GM12874 (cell line): ENCODE data around the gene SH2D6.

Experiments
- TF ChIP-seq, protein P1 (sequence below): IDR thresholded peaks from 2 replicates; pipeline ENCODE4 v1.5.1; 2011; ENCODE audit warnings: low read depth, mild to moderate bottlenecking, control low read depth, low read length, moderate library complexity; ENCODE audit not compliant: insufficient read depth

SH2D6 gene

DNA sequence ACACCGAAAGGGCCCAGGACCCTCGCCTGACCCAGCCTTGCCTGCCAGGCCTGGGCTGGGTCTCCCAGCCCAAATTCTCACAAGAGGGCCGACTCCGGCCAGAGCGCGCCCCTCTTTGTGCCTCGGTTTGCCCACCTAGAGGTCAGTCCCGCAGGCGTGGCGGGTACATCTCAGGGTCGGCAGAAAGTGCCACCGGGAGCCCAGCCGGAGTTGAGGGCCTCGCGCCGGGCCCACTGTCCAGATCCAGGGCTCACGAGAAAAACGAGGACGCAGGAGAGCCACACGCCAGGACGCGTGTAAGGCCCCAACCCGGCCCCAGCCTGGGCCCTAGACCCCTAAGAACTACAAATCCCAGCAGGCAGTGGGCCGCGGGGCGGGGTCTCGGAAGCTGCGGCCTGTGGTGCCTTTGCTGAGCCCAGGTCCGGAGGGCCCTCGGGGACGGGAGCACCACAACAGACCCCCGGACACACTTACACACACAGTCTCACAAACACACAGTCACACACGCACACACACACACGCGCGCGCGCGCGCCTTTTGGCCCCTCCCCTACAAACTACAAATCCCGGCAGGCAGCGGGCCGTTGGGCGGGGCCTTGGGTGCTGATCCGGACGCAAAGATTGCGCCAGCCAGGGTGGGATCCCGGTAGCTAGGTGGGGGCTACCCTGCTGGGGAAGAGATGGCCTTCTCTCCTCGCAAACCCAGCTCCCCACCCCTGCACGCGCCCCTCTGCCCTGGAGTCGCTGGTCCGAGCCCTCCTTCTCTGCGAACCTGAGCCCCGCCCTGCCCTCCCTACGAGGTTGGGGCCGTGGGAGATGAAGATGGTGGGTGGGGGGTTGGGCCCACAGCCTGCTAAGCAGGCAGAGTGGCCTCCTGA lies at the start of gene SH2D6:
Gene SH2D6 (plus strand): TSS at position 583 of the 877 bp plus-strand sequence. CDS start 10,752 bp downstream, outside the sequence.
- TF ChIP-seq, protein P1, sequence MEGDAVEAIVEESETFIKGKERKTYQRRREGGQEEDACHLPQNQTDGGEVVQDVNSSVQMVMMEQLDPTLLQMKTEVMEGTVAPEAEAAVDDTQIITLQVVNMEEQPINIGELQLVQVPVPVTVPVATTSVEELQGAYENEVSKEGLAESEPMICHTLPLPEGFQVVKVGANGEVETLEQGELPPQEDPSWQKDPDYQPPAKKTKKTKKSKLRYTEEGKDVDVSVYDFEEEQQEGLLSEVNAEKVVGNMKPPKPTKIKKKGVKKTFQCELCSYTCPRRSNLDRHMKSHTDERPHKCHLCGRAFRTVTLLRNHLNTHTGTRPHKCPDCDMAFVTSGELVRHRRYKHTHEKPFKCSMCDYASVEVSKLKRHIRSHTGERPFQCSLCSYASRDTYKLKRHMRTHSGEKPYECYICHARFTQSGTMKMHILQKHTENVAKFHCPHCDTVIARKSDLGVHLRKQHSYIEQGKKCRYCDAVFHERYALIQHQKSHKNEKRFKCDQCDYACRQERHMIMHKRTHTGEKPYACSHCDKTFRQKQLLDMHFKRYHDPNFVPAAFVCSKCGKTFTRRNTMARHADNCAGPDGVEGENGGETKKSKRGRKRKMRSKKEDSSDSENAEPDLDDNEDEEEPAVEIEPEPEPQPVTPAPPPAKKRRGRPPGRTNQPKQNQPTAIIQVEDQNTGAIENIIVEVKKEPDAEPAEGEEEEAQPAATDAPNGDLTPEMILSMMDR, result no peak

DNA sequence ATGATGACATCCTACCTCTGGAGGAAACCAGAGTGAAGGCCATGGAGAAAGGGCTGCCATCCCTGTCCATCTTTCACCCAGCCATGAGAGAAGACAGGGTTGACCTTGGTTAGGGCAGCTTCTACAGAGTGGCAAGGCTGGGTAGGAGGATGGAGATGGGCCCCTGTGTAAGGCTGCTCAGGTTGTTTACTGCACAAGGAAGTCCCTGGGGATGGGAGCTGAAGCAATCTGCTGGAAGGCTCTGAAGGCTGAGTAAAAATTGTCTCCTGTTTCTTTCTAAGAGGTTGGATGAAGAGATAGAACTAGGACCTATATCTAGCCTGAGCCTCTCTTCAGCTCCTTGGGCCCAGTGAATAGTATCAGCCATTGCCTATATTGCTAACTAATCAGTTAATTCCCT lies 49.6 kb upstream of the SH2D6 start:
- TF ChIP-seq, protein P1, result no peak

DNA sequence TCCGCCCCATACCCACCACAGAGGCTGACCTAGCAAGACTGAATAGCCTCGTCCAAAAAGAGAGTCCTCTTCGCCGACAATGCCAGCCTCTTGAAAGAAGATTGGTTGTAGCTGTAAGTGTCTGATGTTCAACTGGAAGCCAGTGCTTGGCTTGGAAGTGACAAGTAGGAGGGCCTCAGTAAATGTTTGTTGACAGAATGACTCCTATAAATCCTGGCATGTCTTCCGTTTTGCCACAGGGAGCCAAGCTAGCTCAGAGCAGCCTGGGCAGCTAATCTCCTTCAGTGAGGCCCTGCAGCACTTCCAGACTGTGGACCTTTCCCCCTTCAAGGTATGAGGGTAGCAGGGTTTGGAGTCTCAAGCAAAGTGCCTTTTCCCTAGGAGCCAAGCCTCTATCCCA lies 49.0 kb upstream of the SH2D6 start:
- TF ChIP-seq, protein P1, result no peak

DNA sequence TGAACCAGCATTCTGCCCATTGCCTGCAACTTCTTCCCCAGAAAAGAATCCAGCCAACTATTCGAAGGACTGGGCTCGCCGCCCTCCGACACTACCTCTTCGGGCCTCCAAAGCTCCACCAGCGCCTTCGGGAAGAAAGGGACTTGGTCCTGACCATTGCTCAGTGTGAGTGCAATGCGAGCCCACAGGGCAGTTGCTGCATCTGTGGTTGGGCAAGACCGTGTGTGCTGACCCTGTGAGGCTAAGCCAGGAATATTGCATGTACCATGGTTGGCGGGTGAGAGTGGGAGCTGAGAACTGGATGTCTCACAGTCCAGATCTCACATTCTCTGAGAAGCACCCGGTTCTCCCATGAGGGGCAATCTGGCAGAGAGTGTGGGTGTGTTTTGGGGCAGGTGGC lies 47.5 kb upstream of the SH2D6 start:
- TF ChIP-seq, protein P1, result no peak

DNA sequence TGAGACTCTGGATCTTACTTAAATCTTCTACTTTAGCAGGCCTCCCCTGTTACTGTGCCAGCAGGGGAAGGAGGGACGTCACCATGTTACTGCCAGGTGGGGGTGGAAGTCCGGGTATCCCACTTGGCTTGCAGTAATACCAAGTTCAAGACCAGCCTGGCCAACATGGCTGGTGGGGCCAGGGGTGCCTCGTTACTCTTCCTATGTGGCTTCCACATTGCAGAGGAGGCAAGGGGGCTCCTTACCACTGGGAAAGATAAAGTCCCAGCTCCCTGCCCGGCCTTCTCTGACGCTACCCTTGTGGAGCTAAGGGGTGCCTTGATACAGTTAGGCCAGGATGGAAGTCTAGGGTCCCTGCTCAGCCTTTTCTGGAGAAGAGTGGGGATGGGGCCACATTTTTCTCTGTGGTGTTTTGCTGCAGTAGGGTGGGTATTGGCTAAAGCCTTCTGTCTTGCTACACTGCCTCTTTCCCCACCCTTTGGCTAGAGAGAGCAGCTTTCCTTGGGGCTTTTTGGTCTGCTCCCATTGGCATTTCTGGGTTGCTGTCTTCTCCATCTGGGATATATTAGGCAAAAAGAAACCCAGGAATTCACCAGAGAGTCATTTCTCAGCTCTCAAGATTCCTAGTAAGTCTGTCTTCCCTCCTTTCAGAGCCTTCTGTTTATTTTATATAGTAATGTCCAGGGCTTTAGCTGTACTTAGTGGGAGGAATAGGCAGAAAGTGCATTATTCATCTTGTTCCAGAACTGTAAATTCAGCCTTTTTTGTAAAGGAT lies 42.0 kb upstream of the SH2D6 start:
- TF ChIP-seq, protein P1, result no peak

DNA sequence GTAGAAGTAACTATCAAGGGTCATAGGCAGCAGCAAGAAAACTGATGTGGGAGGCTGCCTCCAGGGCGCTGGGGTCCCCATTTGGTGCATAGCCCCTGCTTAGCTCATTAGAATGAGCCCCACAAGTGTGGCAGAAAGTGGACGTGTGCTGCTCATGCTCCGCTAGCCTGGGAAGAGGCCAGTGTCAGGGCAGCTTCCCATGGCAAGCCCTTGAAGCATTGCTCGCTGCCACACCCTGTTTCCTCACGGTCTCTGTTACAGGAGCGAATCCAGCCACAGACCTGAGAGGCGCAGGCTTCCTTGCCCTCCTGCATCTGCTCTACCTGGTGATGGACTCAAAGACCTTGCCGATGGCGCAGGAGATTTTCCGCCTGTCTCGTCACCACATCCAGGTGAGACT lies 41.4 kb upstream of the SH2D6 start:
- TF ChIP-seq, protein P1, result no peak

DNA sequence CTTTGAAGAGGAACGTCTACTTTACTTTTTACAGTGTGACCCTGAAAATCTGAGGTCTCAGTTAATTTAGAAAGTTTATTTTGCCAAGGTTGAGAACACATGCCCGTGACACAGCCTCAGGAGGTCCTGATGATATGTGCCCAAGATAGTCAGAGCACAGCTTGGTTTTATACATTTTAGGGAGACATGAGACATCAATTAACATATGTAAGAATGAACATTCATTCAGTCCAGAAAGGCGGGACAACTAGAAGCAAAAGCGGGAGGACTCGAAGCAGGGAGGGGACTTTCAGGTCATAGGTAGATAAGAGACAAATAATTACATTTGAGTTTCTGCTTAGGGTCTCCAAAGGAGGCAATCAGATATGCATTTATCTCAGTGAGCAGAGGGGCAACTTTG lies 40.3 kb upstream of the SH2D6 start:
- TF ChIP-seq, protein P1, result no peak
